ENCODE results near the gene KRT71.

The KRT71 gene

DNA sequence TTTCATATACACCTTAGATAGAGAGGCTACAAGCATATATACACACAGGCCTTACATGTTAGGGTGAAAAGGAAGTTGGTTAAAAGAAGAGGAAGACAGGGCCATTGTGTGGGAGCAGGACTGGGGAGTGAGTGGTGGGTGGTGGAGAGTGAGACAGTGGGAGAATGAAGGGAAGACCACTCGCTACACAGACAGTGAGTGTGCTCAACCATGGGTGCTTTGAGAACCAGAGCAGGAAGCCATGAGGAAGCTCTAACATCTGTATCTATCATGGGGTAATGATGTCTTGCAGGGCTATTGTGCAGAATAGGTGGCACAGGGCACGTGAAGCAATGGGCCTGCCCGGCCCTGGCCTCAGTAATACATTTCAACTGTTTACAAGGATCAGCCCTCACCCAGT, 32.1 kb upstream of the KRT71 start:
- Histone ChIP-seq H3K27me3 (ENCODE audit: insufficient read depth, low read depth, severe bottlenecking) (peaks cover 94% of the 10 kb centered on the region), H3K4me3 (ENCODE audit: low read depth, low read length) (no peak overlapping the region), H3K27ac (no peak overlapping the region), H3K9me3 (ENCODE audit: severe bottlenecking) (no peaks in the 10 kb centered on the region), H3K36me3 (no peaks in the 10 kb centered on the region)
- DNase-seq, result no peak
- TF ChIP-seq, protein P1, sequence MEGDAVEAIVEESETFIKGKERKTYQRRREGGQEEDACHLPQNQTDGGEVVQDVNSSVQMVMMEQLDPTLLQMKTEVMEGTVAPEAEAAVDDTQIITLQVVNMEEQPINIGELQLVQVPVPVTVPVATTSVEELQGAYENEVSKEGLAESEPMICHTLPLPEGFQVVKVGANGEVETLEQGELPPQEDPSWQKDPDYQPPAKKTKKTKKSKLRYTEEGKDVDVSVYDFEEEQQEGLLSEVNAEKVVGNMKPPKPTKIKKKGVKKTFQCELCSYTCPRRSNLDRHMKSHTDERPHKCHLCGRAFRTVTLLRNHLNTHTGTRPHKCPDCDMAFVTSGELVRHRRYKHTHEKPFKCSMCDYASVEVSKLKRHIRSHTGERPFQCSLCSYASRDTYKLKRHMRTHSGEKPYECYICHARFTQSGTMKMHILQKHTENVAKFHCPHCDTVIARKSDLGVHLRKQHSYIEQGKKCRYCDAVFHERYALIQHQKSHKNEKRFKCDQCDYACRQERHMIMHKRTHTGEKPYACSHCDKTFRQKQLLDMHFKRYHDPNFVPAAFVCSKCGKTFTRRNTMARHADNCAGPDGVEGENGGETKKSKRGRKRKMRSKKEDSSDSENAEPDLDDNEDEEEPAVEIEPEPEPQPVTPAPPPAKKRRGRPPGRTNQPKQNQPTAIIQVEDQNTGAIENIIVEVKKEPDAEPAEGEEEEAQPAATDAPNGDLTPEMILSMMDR (IDR thresholded peaks at IDR 0.05; ENCODE audit: low read depth, low read length), result no peak

DNA sequence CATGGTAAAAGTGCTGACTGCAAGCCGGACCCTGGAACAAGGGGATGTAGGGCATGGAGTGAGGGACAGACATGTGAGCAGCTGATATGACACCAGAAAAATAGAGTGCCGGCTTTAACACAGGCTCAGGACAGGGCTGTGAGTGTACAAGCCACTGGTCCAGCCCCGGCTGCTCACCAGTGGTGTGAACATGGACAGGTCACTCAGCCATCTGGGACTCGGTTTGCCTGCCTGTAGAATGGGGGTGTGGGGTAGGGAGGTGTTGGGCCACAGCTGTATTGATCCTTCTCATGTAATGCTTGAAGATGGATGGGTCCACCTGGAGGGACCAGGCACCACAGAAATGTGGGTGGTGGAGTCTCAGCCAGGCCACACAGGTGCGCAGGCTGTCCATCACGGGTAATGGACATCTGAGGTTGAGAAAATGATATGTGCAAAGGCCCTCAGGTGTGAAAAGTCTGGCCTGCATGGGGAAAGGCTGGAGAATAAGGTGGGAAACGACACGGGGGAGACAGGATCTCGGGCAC, 31.3 kb upstream of the KRT71 start:
- H3K36me3 ChIP-seq, result no peaks in the 10 kb centered on the region
- TF ChIP-seq, protein P1 (IDR thresholded peaks at IDR 0.05; ENCODE audit: low read depth, low read length), result no peak
- peaks cover 97% of the 10 kb centered on the region for H3K27me3 ChIP-seq (ENCODE audit: insufficient read depth, low read depth, severe bottlenecking)
- H3K27ac ChIP-seq, result no peak overlapping the region
- H3K9me3 ChIP-seq (ENCODE audit: severe bottlenecking), result no peaks in the 10 kb centered on the region
- no peak overlapping the region for H3K4me3 ChIP-seq (ENCODE audit: low read depth, low read length)
- DNase-seq, result no peak

DNA sequence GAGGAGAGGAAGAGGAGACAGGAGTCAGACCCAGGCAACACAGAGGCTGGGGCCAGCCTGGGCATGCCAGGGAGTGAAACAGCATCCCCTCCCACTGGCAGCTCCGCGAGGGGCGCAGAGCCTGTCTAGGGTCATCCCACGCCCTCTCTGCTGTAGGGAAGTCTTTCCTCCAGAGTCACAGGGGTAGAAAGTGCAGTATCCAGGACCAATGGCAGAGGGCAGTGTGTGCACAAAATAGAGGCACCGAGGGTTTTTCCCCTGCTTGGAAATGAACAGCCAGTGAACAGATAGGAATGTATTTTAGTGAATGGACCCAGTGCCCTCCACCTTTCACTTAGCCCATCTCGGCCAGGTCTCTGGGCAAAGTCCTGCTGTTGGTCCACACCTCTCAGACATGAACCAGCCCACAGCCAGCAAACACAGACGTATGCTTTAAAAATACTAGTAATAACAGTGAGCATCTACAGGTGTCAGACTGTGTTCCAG, 30.1 kb upstream of the KRT71 start:
- Histone ChIP-seq H3K27ac (no peak overlapping the region), H3K36me3 (no peaks in the 10 kb centered on the region), H3K9me3 (ENCODE audit: severe bottlenecking) (no peaks in the 10 kb centered on the region), H3K4me3 (ENCODE audit: low read depth, low read length) (no peak overlapping the region), H3K27me3 (ENCODE audit: insufficient read depth, low read depth, severe bottlenecking) (peaks cover 96% of the 10 kb centered on the region)
- DNase-seq, result peak; percentile 24
- TF ChIP-seq, protein P1 (IDR thresholded peaks at IDR 0.05; ENCODE audit: low read depth, low read length), result peak; percentile 63

DNA sequence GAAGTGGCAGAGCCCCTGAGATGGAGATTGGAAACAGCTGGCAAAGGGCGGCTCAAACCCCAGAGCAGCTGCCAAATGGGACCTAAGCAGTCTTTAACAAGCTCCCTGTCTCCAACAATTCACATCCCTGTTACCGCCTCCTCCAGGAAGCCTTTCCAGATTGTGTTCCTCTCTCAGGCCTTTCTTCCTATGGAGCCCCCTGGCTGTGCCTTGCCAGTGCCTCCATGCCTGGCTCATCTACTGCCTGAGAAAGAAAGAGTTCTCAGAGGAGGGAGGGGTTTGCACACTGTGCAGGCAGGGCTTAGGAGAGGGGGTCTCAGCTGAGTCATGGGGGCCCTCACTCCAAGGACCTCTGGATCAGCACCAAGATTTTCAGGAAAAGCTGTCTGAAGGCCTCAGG, 29.5 kb upstream of the KRT71 start:
- TF ChIP-seq, protein P1 (IDR thresholded peaks at IDR 0.05; ENCODE audit: low read depth, low read length), result no peak
- no peak for DNase-seq
- H3K36me3 ChIP-seq, result no peaks in the 10 kb centered on the region
- H3K27me3 ChIP-seq (ENCODE audit: insufficient read depth, low read depth, severe bottlenecking), result peaks cover 95% of the 10 kb centered on the region
- no peak overlapping the region for H3K27ac ChIP-seq
- no peaks in the 10 kb centered on the region for H3K9me3 ChIP-seq (ENCODE audit: severe bottlenecking)
- no peak overlapping the region for H3K4me3 ChIP-seq (ENCODE audit: low read depth, low read length)

DNA sequence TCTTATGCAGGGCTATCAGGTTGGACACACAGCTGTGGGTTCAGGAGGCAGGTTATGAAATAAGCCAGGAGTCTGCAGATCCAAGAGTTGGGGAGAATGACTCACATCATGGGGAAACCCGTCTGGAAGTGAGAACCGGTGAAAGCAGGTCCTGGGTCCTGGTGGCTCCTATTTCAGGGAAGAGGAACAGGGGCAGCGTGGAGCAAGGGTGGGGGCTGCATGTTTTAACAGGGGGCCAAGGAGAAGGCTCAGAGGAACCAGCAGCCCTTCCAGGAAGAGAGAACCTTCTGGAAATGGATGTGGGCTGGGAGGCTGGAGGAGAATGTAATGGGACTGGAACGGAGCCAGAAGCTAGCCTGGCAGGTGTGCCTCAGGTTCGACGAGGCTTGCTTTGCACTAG, 28.5 kb upstream of the KRT71 start:
- DNase-seq, result no peak
- H3K36me3 ChIP-seq, result no peaks in the 10 kb centered on the region
- TF ChIP-seq, protein P1 (IDR thresholded peaks at IDR 0.05; ENCODE audit: low read depth, low read length), result no peak

DNA sequence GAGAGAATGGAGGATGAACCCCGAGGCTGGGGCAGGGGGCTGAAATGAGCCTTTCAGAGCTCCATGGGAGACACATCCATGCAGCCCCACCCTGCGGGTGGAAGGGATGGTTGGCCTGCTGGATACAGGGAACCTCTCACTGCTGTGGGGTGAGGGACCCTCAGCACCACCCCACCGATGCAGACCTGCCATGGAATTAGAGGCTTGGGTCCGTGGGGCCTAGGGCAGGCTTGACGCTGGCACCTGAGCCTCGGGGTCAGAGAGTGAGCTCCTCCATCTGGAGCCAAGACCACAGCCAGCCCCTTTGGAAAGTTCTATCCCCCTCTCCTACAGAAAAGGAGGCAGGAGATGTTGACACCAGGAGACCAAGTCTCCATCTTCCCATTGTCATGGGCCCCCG, 28.1 kb upstream of the KRT71 start:
- TF ChIP-seq, protein P1 (IDR thresholded peaks at IDR 0.05; ENCODE audit: low read depth, low read length), result no peak
- no peaks in the 10 kb centered on the region for H3K36me3 ChIP-seq
- no peaks in the 10 kb centered on the region for H3K9me3 ChIP-seq (ENCODE audit: severe bottlenecking)
- no peak overlapping the region for H3K27ac ChIP-seq
- no peak overlapping the region for H3K4me3 ChIP-seq (ENCODE audit: low read depth, low read length)
- no peak for DNase-seq
- peaks cover 92% of the 10 kb centered on the region for H3K27me3 ChIP-seq (ENCODE audit: insufficient read depth, low read depth, severe bottlenecking)

More for the DNA sequence above, 28.5 kb upstream of the KRT71 start:
- Histone ChIP-seq H3K9me3 (ENCODE audit: severe bottlenecking) (no peaks in the 10 kb centered on the region), H3K27me3 (ENCODE audit: insufficient read depth, low read depth, severe bottlenecking) (peaks cover 92% of the 10 kb centered on the region), H3K4me3 (ENCODE audit: low read depth, low read length) (no peak overlapping the region), H3K27ac (no peak overlapping the region)
